ENCODE measurements around the gene SLC22A1.
"Not testable (repeated sequence)": the region's sequence is repeated elsewhere in the genome, so short reads cannot be mapped to it uniquely, and the experiment has no call there.

The SLC22A1 gene
- total RNA-seq = 0.75 reads per million

DNA sequence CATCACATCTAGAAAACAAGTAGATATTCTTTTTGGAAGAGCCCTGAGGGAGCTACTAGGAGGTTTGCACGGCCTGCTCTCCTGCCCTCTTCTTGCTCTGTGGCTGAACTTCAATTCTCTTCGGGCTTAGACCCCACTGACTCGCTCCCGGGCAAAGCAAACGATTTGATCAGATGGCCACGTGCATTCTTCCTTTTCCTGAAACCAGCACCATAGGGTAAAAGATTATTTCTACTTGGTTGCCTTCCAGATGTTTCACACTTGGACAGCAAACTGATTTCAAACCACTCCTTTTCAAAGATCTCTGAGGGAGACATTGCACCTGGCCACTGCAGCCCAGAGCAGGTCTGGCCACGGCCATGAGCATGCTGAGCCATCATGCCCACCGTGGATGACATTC is at the start of gene SLC22A1:
Gene SLC22A1, plus strand, starts transcription at position 258 of the 400 bp plus-strand sequence. Its CDS starts 121 bp downstream, at position 379.
- DNase-seq = no peak

GRCh38 chr6:160073272-160073671 is 48.3 kb upstream of the SLC22A1 start:
- no peak for DNase-seq

- DNase-seq = no peak
Measured at GRCh38 chr6:160076009-160076408, 45.6 kb upstream of the SLC22A1 start.

DNA sequence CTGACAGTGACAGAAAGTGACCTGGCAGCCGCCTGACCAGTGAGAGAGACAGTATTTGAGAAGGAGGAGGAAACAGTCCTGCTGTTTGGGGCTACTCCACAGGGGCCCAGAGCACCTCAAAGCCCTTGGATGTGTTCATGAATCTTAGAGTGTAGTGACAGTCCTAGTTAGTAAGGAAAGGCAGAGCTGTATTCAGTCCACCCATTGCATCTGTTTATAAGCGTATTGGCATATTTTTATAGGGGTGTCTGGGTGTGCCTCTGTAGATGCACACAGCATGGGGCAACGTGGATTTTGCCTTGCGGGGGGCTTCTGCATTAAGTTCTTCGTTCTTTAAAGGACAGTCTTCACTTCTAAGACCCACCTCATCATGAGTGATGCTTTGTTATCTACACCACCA is 44.6 kb upstream of the SLC22A1 start:
- no peak for DNase-seq

DNA sequence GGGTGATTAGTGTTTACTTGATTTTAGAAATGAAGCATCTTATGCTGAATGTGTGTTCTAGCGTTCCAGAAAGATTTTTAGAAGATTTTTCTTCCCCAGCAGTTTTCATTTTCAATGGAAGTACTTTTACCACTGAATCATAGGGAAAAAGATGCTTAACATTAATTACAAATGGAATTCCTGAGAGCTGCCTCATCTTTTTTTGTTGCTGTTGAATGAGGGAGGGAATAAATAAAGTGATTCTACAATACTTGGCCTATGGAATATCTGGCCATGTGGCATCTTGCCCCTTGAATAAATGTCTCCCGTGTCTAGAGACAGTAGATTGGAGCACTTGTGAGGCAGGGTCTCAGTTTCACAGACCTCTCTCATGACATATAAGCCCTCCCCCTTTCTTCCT is 44.1 kb upstream of the SLC22A1 start:
- DNase-seq = no peak

DNA sequence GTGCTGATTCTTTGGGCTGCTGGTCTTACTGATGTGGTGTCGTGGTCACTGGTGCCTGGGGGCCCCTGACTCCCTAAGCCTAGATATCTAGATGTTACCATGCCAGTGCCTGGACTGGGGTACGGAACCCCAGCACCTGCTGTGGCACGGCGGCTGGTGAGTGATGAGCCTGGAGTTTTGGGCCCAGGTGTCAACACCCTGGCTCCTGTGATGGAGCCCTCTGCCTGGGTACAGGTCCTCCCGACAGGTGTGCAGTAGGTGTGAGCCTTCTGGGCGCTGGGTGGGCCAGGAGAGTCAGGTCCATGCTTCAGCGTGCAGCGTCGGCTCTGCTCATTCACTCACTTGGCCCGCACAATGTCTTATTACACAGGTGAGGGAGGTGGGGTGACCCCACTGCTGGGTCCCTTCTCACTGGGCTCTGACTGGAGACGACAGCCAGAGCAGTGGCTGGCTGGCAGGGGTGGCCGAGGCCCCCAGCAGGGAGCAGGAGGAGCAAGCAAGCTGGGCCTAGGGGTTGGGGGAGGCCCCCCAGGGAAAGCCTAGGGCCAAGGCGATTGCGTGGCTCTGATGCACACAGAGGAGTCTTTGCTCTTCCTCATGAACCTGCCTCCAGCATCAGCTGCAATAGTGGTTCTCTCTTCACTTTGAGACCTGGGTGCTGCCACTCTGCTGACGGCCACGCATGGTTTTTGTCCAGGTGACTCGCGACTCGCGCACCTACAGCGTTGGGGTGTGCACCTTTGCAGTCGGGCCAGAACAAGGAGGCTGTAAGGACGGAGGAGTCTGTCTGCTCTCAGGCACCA is 42.5 kb upstream of the SLC22A1 start:
- no peak for DNase-seq

DNA sequence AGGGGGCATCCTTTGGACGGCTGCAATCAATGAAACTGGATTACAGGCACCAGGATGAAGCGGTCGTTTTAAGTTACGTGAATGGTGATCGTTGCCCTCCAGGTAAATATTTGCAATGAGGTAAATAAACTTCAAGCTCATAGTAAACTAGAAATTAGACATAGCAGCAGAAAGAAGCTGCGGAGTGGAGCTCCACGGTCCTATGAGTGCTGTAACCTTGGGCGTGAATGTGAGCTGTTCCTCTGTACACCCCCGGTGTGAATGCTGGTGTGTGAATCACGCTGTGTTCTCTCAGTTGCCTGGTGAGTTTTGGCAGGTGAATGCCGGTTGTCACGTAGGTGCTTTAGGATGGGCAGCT is 42.0 kb upstream of the SLC22A1 start:
- DNase-seq = no peak

- no peak for DNase-seq
Measured at GRCh38 chr6:160080097-160080496, 41.5 kb upstream of the SLC22A1 start.

- DNase-seq = no peak
Measured at GRCh38 chr6:160081398-160081797, 40.2 kb upstream of the SLC22A1 start.

GRCh38 chr6:160082627-160083026 is 39.0 kb upstream of the SLC22A1 start:
- DNase-seq = no peak

GRCh38 chr6:160084198-160084776 is 37.3 kb upstream of the SLC22A1 start:
- DNase-seq = no peak

GRCh38 chr6:160085226-160085625 is 36.4 kb upstream of the SLC22A1 start:
- DNase-seq = no peak

DNA sequence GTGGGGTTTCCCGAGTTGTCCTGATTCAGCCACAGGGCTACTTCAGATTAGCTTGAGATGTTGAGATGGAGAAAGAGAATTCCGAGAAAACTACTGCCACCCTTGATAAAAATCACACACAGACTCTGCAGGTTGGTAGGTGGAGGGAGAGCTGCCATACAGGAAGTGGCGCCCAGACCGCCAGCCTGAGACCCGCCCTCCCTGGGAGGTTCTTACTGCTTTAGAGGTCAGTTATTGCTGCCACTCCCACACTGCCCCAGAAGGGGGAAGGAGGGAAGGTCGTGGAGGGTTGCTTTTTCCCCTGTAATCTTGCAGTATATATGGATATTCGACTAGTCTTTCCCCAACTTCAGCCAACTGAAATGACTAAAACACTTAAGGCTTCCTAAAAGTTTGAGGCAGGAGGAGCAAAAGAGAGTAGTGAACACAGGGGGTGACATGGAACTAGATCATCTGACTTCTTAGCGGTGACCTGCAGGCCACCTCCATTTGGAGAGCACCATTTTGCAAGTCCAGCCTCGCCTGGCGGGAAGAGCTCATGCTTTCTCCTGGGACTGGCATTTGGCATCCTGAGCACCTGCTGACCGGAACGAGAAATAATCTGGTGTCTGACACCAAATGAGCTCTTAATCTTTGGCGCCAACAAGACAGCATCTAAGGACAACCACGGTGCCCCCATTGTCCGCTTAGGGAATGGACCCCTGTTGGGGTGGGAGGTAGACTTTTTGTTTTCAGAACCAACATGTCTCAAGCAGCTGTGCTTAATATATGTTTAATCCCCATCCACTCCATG is 35.7 kb upstream of the SLC22A1 start:
- no peak for DNase-seq

- DNase-seq = no peak
Measured at GRCh38 chr6:160086754-160087153, 34.9 kb upstream of the SLC22A1 start.

- DNase-seq = no peak
Measured at GRCh38 chr6:160088069-160088783, 33.4 kb upstream of the SLC22A1 start.

GRCh38 chr6:160088784-160089533 is 32.7 kb upstream of the SLC22A1 start:
- DNase-seq = no peak

DNA sequence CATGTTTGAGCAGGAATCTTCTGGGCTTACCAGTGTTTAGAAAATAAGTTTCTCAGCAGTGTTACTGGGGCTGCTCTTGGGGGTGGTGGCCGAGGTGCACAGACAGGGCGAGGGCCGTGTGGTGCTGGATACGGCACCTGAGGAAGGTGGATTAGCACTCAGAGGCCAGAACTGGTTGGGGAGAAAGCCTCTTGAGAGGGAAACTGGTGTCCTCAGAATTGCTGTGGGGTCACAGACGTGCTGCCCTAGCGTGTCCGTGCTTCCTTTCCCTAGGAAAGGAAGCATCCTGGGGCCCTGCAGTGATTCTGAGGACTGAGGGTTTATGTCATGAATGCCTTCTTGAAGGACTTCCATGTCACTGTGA is 32.1 kb upstream of the SLC22A1 start:
- no peak for DNase-seq

GRCh38 chr6:160090442-160091239 is 31.0 kb upstream of the SLC22A1 start:
- DNase-seq = not testable (repeated sequence)

DNA sequence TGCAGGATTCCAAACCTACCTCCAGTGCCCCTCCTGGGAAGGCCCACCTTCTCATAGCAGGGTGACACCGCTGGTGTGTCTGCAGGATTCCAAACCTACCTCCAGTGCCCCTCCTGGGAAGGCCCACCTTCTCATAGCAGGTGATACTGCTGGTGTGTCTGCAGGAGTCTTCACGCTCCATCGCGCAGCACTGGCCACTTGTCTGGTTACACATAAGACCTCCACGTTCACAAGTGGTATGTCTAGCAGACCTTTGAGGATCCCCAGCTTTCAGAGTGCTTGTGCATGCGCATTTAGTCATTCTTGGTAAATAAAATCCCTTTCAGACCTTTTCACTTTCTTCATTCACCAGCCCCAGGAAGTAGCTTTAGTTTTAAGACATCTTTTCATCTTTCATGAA is 29.4 kb upstream of the SLC22A1 start:
- not testable (repeated sequence) for DNase-seq

DNA sequence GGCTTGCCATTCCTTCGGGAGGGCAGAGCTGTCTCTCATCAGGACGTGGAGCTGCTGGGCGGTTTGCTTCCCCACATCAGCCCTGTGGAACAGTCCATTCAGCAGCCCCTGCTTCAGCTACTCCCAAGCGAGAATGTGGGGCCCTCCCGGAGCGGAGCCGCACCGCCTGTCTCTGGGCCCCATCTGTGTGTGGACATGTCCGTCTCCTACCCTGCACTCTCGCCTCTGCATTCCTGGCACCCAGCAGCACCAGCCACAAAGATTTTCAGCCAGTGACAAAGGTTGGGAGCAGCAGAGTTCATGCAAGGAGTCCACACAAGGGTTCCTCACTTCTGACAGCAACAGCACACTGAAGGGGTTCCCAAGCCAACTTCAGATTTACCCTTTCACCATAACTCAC is 29.0 kb upstream of the SLC22A1 start:
- no peak for DNase-seq

DNA sequence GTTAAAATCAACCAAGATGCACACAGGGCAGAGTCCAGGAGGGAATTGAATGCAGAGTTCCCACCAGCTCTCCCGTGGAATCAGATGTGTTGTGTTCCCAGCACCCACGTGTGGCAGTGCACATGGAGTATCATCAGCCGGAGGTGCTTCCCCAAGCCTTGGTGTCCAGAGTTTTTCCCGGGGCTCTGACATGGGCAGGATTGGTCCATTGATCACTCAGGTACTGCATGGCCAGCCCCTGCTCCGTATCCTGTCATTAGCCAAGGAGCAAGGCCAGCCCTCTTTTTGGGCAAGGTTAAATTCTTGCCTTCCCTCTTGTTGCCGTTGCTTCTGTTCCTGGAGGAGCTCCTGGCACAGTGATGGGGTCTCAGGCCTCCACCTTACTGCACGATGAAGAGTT is 28.6 kb upstream of the SLC22A1 start:
- DNase-seq = no peak

- no peak for DNase-seq
Measured at GRCh38 chr6:160093946-160094345, 27.7 kb upstream of the SLC22A1 start.

All from effector CD4-positive, alpha-beta T cell (primary cell).